Suprapubic skin (tissue), 4 donors: ENCODE data around the gene NAT9. TPM values are rescaled to one million over a fixed set of nuclear protein-coding genes. Genes with fewer than 3 reads are reported as not detected.

ENCODE experiments used
- DNase-seq, 2 donors: peaks; one replicate each; pipeline ENCODE4 v3.0.0-alpha.2; 2019; ENCODE audit warnings: low spot score in 2 of 2
- H3K27ac ChIP-seq: fragments of 200-600 bp; sonication (generic); one replicate; pipeline ENCODE4 v1.5.1; 2019
- H3K27me3 ChIP-seq: fragments of 200-600 bp; sonication (generic); one replicate; pipeline ENCODE4 v1.5.1; 2019
- H3K36me3 ChIP-seq: fragments of 200-600 bp; sonication (generic); one replicate; pipeline ENCODE4 v1.5.1; 2019
- H3K4me1 ChIP-seq: fragments of 200-600 bp; sonication (generic); one replicate; pipeline ENCODE4 v1.5.1; 2019
- H3K4me3 ChIP-seq: fragments of 200-600 bp; sonication (generic); one replicate; pipeline ENCODE4 v1.5.1; 2019; ENCODE audit warnings: mild to moderate bottlenecking
- H3K9me3 ChIP-seq: fragments of 200-600 bp; sonication (generic); one replicate; pipeline ENCODE4 v1.5.1; 2019
- EP300 ChIP-seq: sonication (generic); formaldehyde crosslinking; IDR thresholded peaks from one replicate; pipeline ENCODE4 v1.6.1; 2017; ENCODE audit warnings: antibody characterized with exemption
- POLR2A ChIP-seq, 2 donors: fragments of 450-650 bp; IDR thresholded peaks; one replicate each; pipeline ENCODE4 v1.6.1; 2017; ENCODE audit warnings: antibody characterized with exemption in 2 of 2, mild to moderate bottlenecking in 2 of 2, moderate library complexity in 2 of 2
- POLR2AphosphoS5 ChIP-seq, 3 donors: sonication (generic); formaldehyde crosslinking; IDR thresholded peaks; one replicate each; pipeline ENCODE4 v1.6.1; 2017; ENCODE audit warnings: antibody characterized with exemption in 3 of 3
- WGBS: methylation state at CpG from one replicate; pipeline ENCODE4 v1.1.5; 2018; 5-methylcytosine and 5-hydroxymethylcytosine counted together
- total RNA-seq, 4 donors: library from RNA; depleted of rRNA; stranded (reverse); fragments of >200 nt; gene quantifications; one replicate each; pipeline ENCODE4 v1.1.0, GENCODE V29; 2016
- TF ChIP-seq, protein P1 (sequence below), 2 donors: fragments of 200-600 bp in 1 of 2; fragments of 450-650 bp in 1 of 2; sonication (generic) in 1 of 2; IDR thresholded peaks; one replicate each; pipeline ENCODE4 v1.5.1; 2016 to 2019; ENCODE audit warnings: antibody characterized with exemption in 2 of 2, mild to moderate bottlenecking in 1 of 2, moderate library complexity in 1 of 2

Gene NAT9
- total RNA-seq, 4 donors from 2014 or later: 21.0 to 32.7 (median 24.4) TPM

GRCh38 chr17:74742978-74743545 lies 33.1 kb downstream of the NAT9 start:
- WGBS: 86% methylated on average over 9 of the region's 9 CpGs
- Histone ChIP-seq H3K4me3 (no peak overlapping the region), H3K4me1 (peaks cover 45% of the 10 kb centered on the region), H3K9me3 (no peaks in the 10 kb centered on the region), H3K27me3 (peaks cover 42% of the 10 kb centered on the region), H3K36me3 (no peaks in the 10 kb centered on the region), H3K27ac (no peak overlapping the region)
- TF ChIP-seq EP300 (no peak), POLR2AphosphoS5 (IDR thresholded peaks at IDR 0.05) (no peak), POLR2A (IDR thresholded peaks at IDR 0.05) (no peak)
- TF ChIP-seq, protein P1, sequence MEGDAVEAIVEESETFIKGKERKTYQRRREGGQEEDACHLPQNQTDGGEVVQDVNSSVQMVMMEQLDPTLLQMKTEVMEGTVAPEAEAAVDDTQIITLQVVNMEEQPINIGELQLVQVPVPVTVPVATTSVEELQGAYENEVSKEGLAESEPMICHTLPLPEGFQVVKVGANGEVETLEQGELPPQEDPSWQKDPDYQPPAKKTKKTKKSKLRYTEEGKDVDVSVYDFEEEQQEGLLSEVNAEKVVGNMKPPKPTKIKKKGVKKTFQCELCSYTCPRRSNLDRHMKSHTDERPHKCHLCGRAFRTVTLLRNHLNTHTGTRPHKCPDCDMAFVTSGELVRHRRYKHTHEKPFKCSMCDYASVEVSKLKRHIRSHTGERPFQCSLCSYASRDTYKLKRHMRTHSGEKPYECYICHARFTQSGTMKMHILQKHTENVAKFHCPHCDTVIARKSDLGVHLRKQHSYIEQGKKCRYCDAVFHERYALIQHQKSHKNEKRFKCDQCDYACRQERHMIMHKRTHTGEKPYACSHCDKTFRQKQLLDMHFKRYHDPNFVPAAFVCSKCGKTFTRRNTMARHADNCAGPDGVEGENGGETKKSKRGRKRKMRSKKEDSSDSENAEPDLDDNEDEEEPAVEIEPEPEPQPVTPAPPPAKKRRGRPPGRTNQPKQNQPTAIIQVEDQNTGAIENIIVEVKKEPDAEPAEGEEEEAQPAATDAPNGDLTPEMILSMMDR (IDR thresholded peaks at IDR 0.05): no peak
- no peak for DNase-seq

DNA sequence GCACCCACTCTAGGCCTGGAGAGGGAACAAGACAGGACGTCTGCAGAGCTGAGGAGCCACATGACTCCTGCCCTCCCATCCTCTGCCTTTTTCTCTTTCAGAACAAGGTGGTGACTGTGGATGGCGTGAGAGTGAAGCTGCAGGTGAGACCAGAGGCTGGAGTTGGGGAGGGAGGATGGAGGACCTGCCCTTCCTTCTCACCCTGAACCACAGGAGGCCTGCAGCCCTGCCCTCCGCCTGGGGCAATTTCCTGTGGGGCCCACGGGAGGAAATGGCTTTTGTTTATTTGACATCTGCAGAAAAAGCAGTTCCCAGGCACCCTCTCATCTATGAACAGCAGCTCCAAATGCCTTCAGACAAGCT lies 34.0 kb downstream of the NAT9 start:
- 13% methylated on average over 4 of the region's 4 CpGs for WGBS
- no peak for DNase-seq
- TF ChIP-seq POLR2A (IDR thresholded peaks at IDR 0.05): no peak
- TF ChIP-seq, protein P1 (IDR thresholded peaks at IDR 0.05): no peak
- TF ChIP-seq POLR2AphosphoS5 (IDR thresholded peaks at IDR 0.05): no peak
- TF ChIP-seq EP300: no peak

GRCh38 chr17:74740641-74741387 lies 35.3 kb downstream of the NAT9 start:
- Histone ChIP-seq H3K36me3 (no peaks in the 10 kb centered on the region), H3K27ac (no peak overlapping the region), H3K4me1 (peaks cover 46% of the 10 kb centered on the region), H3K27me3 (peaks cover 65% of the 10 kb centered on the region), H3K4me3 (no peak overlapping the region), H3K9me3 (no peaks in the 10 kb centered on the region)
- WGBS: 78% methylated on average over 16 of the region's 17 CpGs
- no peak for TF ChIP-seq EP300
- no peak for DNase-seq

More for the DNA sequence above, 34.0 kb downstream of the NAT9 start:
- Histone ChIP-seq H3K36me3 (no peaks in the 10 kb centered on the region), H3K9me3 (no peaks in the 10 kb centered on the region), H3K27ac (no peak overlapping the region), H3K27me3 (peaks cover 52% of the 10 kb centered on the region), H3K4me3 (no peak overlapping the region), H3K4me1 (peaks cover 45% of the 10 kb centered on the region)

GRCh38 chr17:74740173-74740572 lies 36.0 kb downstream of the NAT9 start:
- Histone ChIP-seq H3K9me3 (no peaks in the 10 kb centered on the region), H3K4me3 (no peak overlapping the region), H3K27ac (no peak overlapping the region), H3K4me1 (peaks cover 41% of the 10 kb centered on the region), H3K27me3 (peaks cover 71% of the 10 kb centered on the region), H3K36me3 (no peaks in the 10 kb centered on the region)
- 87% methylated on average over 6 of the region's 6 CpGs for WGBS
- DNase-seq: no peak
- TF ChIP-seq POLR2A (IDR thresholded peaks at IDR 0.05) (no peak), POLR2AphosphoS5 (IDR thresholded peaks at IDR 0.05) (no peak), EP300 (no peak)
- TF ChIP-seq, protein P1 (IDR thresholded peaks at IDR 0.05): no peak

- Histone ChIP-seq H3K4me3 (no peak overlapping the region), H3K27ac (no peak overlapping the region), H3K4me1 (peaks cover 33% of the 10 kb centered on the region), H3K27me3 (peaks cover 71% of the 10 kb centered on the region), H3K9me3 (no peaks in the 10 kb centered on the region), H3K36me3 (no peaks in the 10 kb centered on the region)
- WGBS: 68% methylated on average over 12 of the region's 12 CpGs
- no peak for DNase-seq
- TF ChIP-seq POLR2AphosphoS5 (IDR thresholded peaks at IDR 0.05) (no peak), POLR2A (IDR thresholded peaks at IDR 0.05) (no peak), EP300 (no peak)
- TF ChIP-seq, protein P1 (IDR thresholded peaks at IDR 0.05): no peak
These were observed 36.8 kb downstream of the NAT9 start for GRCh38 chr17:74739227-74739831.
